GM20000 (cell line): ENCODE data around the gene TMEM168.
A peak's percentile ranks its signal among the peaks of the same experiment; 100 is the strongest.
"Not testable (repeated sequence)": the region's sequence is repeated elsewhere in the genome, so short reads cannot be mapped to it uniquely, and the experiment has no call there.

Experiments used
- DNase-seq: peaks from one replicate; pipeline ENCODE4 v3.0.0; 2012; ENCODE audit warnings: low spot score
- CTCF ChIP-seq: IDR thresholded peaks from 2 replicates; pipeline ENCODE4 v1.5.1; 2012; ENCODE audit warnings: mild to moderate bottlenecking, control low read depth; ENCODE audit errors: extremely low read depth, missing control alignments

Gene TMEM168

DNA sequence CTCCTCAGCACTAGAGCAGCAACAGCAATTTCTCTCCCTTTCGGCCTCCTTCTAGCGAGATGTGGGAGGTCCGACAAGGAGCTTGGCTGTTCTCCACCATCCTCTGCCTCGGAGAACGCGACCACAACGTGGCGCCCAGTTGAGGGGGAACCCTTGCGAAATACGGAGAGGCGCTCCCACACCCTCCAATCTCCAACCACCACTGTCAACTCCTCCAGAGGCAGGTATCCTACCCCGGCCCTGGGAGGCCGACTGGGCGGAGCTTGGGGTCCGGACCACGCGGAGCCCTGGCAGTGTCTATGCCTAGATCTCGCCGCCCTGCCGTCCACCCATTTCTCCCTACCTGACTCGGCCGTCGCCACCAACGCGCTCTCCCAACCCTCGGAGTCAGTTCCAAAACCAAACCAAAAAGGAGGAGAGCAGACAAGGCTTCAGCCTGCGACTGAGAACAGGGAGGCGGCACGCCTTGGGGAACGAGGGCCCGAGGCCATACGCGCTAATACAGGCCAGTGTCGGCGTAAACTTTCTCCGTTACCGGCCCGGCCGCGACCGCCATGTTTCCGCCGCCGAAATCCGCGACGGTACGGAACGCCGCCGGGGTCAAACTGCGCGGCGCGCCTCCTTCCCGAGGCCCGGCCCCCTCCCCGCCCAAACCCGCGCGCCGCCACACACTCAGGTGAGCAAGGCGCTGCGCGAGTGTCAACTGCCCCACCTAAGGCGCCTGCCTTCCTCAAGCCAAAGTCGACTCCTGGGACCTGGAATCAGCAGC, at the start of gene TMEM168:
Gene TMEM168, minus strand, starts transcription at position 577 of the 769 bp plus-strand sequence. CDS start 5,568 bp downstream, outside the sequence.
- DNase-seq: peak; percentile 82
- TF ChIP-seq CTCF: no peak

GRCh38 chr7:112835928-112836327, 45.7 kb upstream of the TMEM168 start:
- DNase-seq: not testable (repeated sequence)

- no peak for DNase-seq
- no peak for TF ChIP-seq CTCF
These were observed 42.9 kb upstream of the TMEM168 start for GRCh38 chr7:112833082-112833481.

- DNase-seq: no peak
- no peak for TF ChIP-seq CTCF
These were observed 40.6 kb upstream of the TMEM168 start for GRCh38 chr7:112830769-112831168.

GRCh38 chr7:112828696-112829095, 38.5 kb upstream of the TMEM168 start:
- no peak for TF ChIP-seq CTCF
- no peak for DNase-seq

GRCh38 chr7:112821345-112821744, 31.2 kb upstream of the TMEM168 start:
- no peak for TF ChIP-seq CTCF
- DNase-seq: no peak

GRCh38 chr7:112819536-112819935, 29.3 kb upstream of the TMEM168 start:
- TF ChIP-seq CTCF: no peak
- DNase-seq: no peak

DNA sequence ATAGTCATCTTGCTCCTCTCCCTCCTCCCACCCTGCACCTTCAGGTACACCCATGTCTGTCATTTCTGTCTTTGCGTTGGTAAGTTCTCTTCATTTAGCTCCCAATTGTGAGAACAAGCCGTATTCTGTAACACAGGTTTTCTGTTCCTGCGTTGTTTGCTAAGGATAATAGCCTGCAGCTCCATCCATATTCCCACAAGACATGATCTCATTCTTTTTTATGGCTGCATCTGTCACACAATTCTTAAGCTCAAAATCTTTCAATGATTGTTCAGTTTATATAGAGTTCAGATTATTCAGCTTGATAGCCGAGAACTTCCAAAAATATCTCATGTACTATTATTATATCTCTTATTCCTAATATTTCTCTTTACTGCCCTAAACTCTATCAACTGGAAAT, 16.0 kb upstream of the TMEM168 start:
- TF ChIP-seq CTCF: no peak
- DNase-seq: no peak
